Hepatocyte (in vitro differentiated cells): ENCODE measurements around the gene LHB. TPM values are rescaled to one million over a fixed set of nuclear protein-coding genes. Genes with fewer than 3 reads are reported as not detected.
A peak's percentile ranks its signal among the peaks of the same experiment; 100 is the strongest.

Experiments
- DNase-seq: peaks from one replicate; pipeline ENCODE4 v3.0.0-alpha.2; 2016; ENCODE audit warnings: low spot score
- H2AFZ ChIP-seq: fragments of 200-600 bp; sonication (generic); 2 replicates; pipeline ENCODE4 v1.6.0; 2016; ENCODE audit warnings: antibody characterized with exemption, mild to moderate bottlenecking
- H3K27ac ChIP-seq: fragments of 200-600 bp; sonication (generic); 2 replicates; pipeline ENCODE4 v1.5.1; 2016; ENCODE audit warnings: mild to moderate bottlenecking
- H3K27me3 ChIP-seq: fragments of 200-600 bp; sonication (generic); 2 replicates; pipeline ENCODE4 v1.6.1; 2016
- H3K36me3 ChIP-seq: fragments of 200-600 bp; sonication (generic); replicated peaks from 2 replicates; pipeline ENCODE4 v1.5.1; 2016; ENCODE audit warnings: low read depth; ENCODE audit not compliant: insufficient read depth
- H3K4me1 ChIP-seq: fragments of 200-600 bp; sonication (generic); 2 replicates; pipeline ENCODE4 v1.5.1; 2016; ENCODE audit warnings: mild to moderate bottlenecking, moderate library complexity; ENCODE audit not compliant: insufficient read depth
- H3K4me2 ChIP-seq: fragments of 200-600 bp; sonication (generic); 2 replicates; pipeline ENCODE4 v1.6.0; 2016
- H3K4me3 ChIP-seq: fragments of 200-600 bp; sonication (generic); 2 replicates; pipeline ENCODE4 v1.5.1; 2016; ENCODE audit warnings: mild to moderate bottlenecking
- H3K79me2 ChIP-seq: fragments of 200-600 bp; sonication (generic); 2 replicates; pipeline ENCODE4 v1.6.0; 2017; ENCODE audit warnings: mild to moderate bottlenecking
- H3K9me2 ChIP-seq: fragments of 200-600 bp; sonication (generic); replicated peaks from 2 replicates; pipeline ENCODE4 v1.6.0; 2017; ENCODE audit warnings: mild to moderate bottlenecking; ENCODE audit not compliant: insufficient read depth
- H3K9me3 ChIP-seq: fragments of 200-600 bp; sonication (generic); 2 replicates; pipeline ENCODE4 v1.5.1; 2016; ENCODE audit warnings: low read depth, mild to moderate bottlenecking
- H4K20me1 ChIP-seq: fragments of 200-600 bp; sonication (generic); 2 replicates; pipeline ENCODE4 v1.6.0; 2016; ENCODE audit warnings: mild to moderate bottlenecking; ENCODE audit not compliant: insufficient read depth, poor library complexity, severe bottlenecking
- EZH2 ChIP-seq: fragments of 200-600 bp; sonication (generic); IDR thresholded peaks from 2 replicates; pipeline ENCODE4 v1.6.1; 2016; ENCODE audit warnings: antibody characterized with exemption, mild to moderate bottlenecking, borderline replicate concordance
- EZH2phosphoT487 ChIP-seq: fragments of 200-600 bp; sonication (generic); IDR thresholded peaks from one replicate; pipeline ENCODE4 v1.6.1; 2018; ENCODE audit warnings: antibody characterized with exemption, mild to moderate bottlenecking, low read depth, moderate library complexity; ENCODE audit not compliant: unreplicated experiment, severe bottlenecking
- WGBS: methylation state at CpG from one replicate; pipeline ENCODE4 v1.1.6; 2016; ENCODE audit warnings: low lambda C conversion rate; ENCODE audit errors: missing lambda C conversion rate; 5-methylcytosine and 5-hydroxymethylcytosine counted together
- polyA plus RNA-seq: library from polyadenylated mRNA; unstranded; fragments of >200 nt; fragmentation: Nextera tagmentation; extraction: Ambion mirVana; gene quantifications from 2 replicates; pipeline ENCODE4 v1.2.1, GENCODE V29; 2016
- total RNA-seq: library from RNA; depleted of rRNA; stranded (reverse); fragments of >200 nt; gene quantifications from 2 replicates; pipeline ENCODE4 v1.2.3, GENCODE V29; 2014
- TF ChIP-seq, protein P1 (sequence below): fragments of 200-600 bp; sonication (generic); IDR thresholded peaks from 2 replicates; pipeline ENCODE4 v1.5.1; 2016; ENCODE audit warnings: antibody characterized with exemption, mild to moderate bottlenecking; ENCODE audit not compliant: poor library complexity

The LHB gene
- total and polyA plus RNA-seq, 2 experiments from 2014 or later, result not detected

DNA sequence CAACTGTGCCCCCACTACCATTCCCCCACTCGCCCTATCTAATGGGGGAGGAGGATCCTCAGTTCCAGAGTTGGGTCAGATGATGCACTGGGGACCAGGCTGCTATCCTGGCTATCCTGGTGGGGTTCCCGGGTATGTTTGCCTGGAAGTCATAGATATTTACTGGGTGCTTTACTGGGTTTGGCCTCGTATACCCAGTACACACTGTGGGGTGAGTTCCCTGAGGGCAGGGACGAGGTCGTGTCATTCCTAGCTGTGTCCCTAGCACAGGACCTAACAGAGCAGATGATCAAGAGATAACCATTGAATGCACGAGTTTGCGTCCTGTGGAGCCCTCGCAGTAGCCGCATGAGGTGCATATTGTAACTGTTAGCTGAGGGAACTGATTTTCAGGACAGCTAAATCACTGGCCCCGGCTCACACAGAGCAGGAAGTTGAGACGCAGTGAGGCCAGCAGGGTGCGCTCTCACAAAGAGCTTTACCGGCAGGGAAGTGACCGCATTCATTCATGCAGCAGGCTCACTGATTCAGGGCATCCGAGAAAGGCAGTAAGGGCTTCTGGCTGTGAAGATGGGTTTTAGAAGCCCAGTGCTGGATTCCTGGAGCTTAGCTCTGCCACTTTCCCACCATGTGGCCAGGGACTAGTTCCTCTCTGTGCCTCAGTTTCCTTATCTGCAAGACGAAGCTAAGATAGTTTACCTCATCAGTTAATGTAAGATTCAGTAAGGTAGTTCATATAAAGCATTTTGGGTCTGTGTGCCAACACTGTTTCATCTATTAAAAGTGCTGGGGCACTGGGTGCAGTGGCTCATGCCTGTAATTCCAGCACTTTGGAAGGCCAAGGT is 17.2 kb downstream of the LHB start:
- no peak overlapping the region for H3K4me2 ChIP-seq
- H3K9me2 ChIP-seq, result no peaks in the 10 kb centered on the region
- WGBS, result 60% methylated on average over 16 of the region's 16 CpGs
- TF ChIP-seq, protein P1, sequence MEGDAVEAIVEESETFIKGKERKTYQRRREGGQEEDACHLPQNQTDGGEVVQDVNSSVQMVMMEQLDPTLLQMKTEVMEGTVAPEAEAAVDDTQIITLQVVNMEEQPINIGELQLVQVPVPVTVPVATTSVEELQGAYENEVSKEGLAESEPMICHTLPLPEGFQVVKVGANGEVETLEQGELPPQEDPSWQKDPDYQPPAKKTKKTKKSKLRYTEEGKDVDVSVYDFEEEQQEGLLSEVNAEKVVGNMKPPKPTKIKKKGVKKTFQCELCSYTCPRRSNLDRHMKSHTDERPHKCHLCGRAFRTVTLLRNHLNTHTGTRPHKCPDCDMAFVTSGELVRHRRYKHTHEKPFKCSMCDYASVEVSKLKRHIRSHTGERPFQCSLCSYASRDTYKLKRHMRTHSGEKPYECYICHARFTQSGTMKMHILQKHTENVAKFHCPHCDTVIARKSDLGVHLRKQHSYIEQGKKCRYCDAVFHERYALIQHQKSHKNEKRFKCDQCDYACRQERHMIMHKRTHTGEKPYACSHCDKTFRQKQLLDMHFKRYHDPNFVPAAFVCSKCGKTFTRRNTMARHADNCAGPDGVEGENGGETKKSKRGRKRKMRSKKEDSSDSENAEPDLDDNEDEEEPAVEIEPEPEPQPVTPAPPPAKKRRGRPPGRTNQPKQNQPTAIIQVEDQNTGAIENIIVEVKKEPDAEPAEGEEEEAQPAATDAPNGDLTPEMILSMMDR, result peak; percentile 58
- no peak for TF ChIP-seq EZH2phosphoT487
- no peak overlapping the region for H3K27ac ChIP-seq
- H3K4me1 ChIP-seq, result peaks cover 2% of the 10 kb centered on the region
- no peaks in the 10 kb centered on the region for H4K20me1 ChIP-seq
- H3K9me3 ChIP-seq, result no peaks in the 10 kb centered on the region
- no peaks in the 10 kb centered on the region for H3K27me3 ChIP-seq
- peak; percentile 79 for DNase-seq
- H3K36me3 ChIP-seq, result no peaks in the 10 kb centered on the region
- peaks cover 36% of the 10 kb centered on the region for H3K79me2 ChIP-seq
- H3K4me3 ChIP-seq, result no peak overlapping the region
- no peak overlapping the region for H2AFZ ChIP-seq

DNA sequence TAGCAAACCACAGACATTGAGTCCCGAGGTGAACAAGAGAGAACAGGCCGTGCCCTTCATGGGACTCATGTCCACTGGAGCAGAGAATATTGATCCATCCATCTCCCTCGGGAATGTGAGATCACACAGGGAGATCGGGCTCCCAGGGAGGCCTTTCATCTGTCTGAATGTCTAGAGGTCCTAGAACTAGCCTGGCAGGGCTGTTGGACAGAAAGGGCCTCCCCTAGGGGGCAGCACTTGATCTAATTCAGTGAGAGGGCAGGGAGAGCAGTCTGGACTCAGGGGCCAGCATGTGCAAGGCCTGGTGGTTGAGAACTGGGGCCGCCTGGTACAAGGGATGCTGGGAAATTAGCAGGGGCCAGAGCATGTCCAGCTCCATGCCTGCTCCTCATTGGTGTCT is 18.9 kb downstream of the LHB start:
- peaks cover 43% of the 10 kb centered on the region for H3K79me2 ChIP-seq
- no peak overlapping the region for H2AFZ ChIP-seq
- no peaks in the 10 kb centered on the region for H4K20me1 ChIP-seq
- no peaks in the 10 kb centered on the region for H3K9me2 ChIP-seq
- H3K27me3 ChIP-seq, result no peaks in the 10 kb centered on the region
- peaks cover 7% of the 10 kb centered on the region for H3K4me1 ChIP-seq
- H3K36me3 ChIP-seq, result no peaks in the 10 kb centered on the region
- TF ChIP-seq, protein P1, result peak; percentile 32
- no peak for TF ChIP-seq EZH2
- no peak for TF ChIP-seq EZH2phosphoT487
- WGBS, result 70% methylated on average over 5 of the region's 5 CpGs
- DNase-seq, result peak; percentile 74
- H3K4me3 ChIP-seq, result no peak overlapping the region
- H3K4me2 ChIP-seq, result no peak overlapping the region
- no peak overlapping the region for H3K27ac ChIP-seq
- H3K9me3 ChIP-seq, result no peaks in the 10 kb centered on the region

DNA sequence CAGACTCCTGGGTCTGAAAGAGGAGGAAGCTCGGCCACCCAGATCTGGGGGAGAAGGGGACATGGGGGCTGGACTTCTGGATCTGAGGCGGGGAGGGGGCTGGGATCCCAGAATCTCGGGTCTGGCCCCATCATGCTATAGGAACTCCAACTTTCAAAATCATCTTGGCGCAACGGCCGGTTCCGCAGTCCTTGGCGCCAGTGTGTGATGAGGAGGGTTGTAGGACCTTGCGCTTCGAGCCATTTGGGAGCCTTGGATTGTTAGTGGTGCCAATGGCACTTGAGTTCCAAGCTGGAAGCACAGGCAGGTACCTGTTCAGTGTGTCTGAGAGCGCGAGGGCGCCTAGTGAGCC is 22.9 kb downstream of the LHB start:
- Histone ChIP-seq H3K4me3 (peak overlapping the region; percentile 27), H3K9me3 (no peaks in the 10 kb centered on the region), H3K27me3 (no peaks in the 10 kb centered on the region), H3K4me1 (peaks cover 18% of the 10 kb centered on the region), H3K27ac (peak overlapping the region; percentile 72), H3K79me2 (peaks cover 72% of the 10 kb centered on the region), H3K4me2 (peak overlapping the region; percentile 92), H3K9me2 (no peaks in the 10 kb centered on the region), H4K20me1 (peaks cover 4% of the 10 kb centered on the region), H2AFZ (peak overlapping the region; percentile 17), H3K36me3 (no peaks in the 10 kb centered on the region)
- TF ChIP-seq, protein P1, result no peak
- TF ChIP-seq EZH2phosphoT487, result no peak
- TF ChIP-seq EZH2, result no peak
- DNase-seq, result no peak
- 6% methylated on average over 11 of the region's 13 CpGs for WGBS
